PC-9 (cell line): ENCODE data around the gene FXYD7. TPM values are rescaled to one million over a fixed set of nuclear protein-coding genes. Genes with fewer than 3 reads are reported as not detected.
A peak's percentile ranks its signal among the peaks of the same experiment; 100 is the strongest.

Experiments used
- BruUV-seq: library from RNA; stranded (reverse); fragments of 400-500 nt; replicated peaks from 2 replicates; lab custom pipeline; 2021; lab: Mats Ljungman, UMichigan
- CTCF ChIA-PET: fragments of 300-600 bp; sonication (Branson Sonifier 250); formaldehyde crosslinking; loops from one replicate; lab custom pipeline; 2022; ENCODE audit warnings: antibody characterized with exemption; lab: Charles Lee
- POLR2A ChIA-PET: fragments of 300-600 bp; sonication (Branson Sonifier 250); formaldehyde crosslinking; loops from one replicate; lab custom pipeline; 2022; ENCODE audit warnings: antibody characterized with exemption; ENCODE audit not compliant: unreplicated experiment; lab: Charles Lee
- DNase-seq, 2 experiments: peaks; one replicate each; pipeline versions ENCODE4 v3.0.0 to v3.0.0-alpha.2; 2015 to 2022; ENCODE audit warnings: mixed read lengths in 1 of 2
- H2AFZ ChIP-seq: fragments of 200-600 bp; sonication (generic); 2 replicates; pipeline ENCODE4 v1.8.1; 2017; ENCODE audit warnings: antibody characterized with exemption
- H3F3A ChIP-seq: fragments of 200-600 bp; sonication (generic); 2 replicates; pipeline ENCODE4 v1.8.1; 2017; ENCODE audit warnings: antibody characterized with exemption, mild to moderate bottlenecking, low read depth; ENCODE audit not compliant: insufficient read depth
- H3K27ac ChIP-seq: fragments of 200-600 bp; sonication (generic); 2 replicates; pipeline ENCODE4 v1.6.1; 2016; ENCODE audit warnings: mixed run types
- H3K27me3 ChIP-seq: fragments of 200-600 bp; sonication (generic); 2 replicates; pipeline ENCODE4 v1.6.1; 2016; ENCODE audit warnings: low read depth, mixed run types; ENCODE audit not compliant: insufficient read depth
- H3K36me3 ChIP-seq: fragments of 200-600 bp; sonication (generic); 2 replicates; pipeline ENCODE4 v1.6.1; 2016; ENCODE audit warnings: low read depth, mixed run types
- H3K4me1 ChIP-seq: fragments of 200-600 bp; sonication (generic); replicated peaks from 2 replicates; pipeline ENCODE4 v1.6.1; 2016; ENCODE audit warnings: mixed run types; ENCODE audit not compliant: insufficient read depth
- H3K4me2 ChIP-seq: fragments of 200-600 bp; sonication (generic); 2 replicates; pipeline ENCODE4 v1.6.1; 2017; ENCODE audit warnings: mixed run types
- H3K4me3 ChIP-seq: fragments of 200-600 bp; sonication (generic); 2 replicates; pipeline ENCODE4 v1.6.1; 2016; ENCODE audit warnings: mixed run types
- H3K79me2 ChIP-seq: fragments of 200-600 bp; sonication (generic); 2 replicates; pipeline ENCODE4 v1.6.1; 2017; ENCODE audit warnings: low read depth, mixed run types
- H3K9me2 ChIP-seq: fragments of 200-600 bp; sonication (generic); 2 replicates; pipeline ENCODE4 v1.8.1; 2017; ENCODE audit warnings: mild to moderate bottlenecking; ENCODE audit not compliant: insufficient read depth
- H3K9me3 ChIP-seq: fragments of 200-600 bp; sonication (generic); 2 replicates; pipeline ENCODE4 v1.8.1; 2016; ENCODE audit warnings: low read depth; ENCODE audit not compliant: insufficient read depth
- H4K20me1 ChIP-seq: fragments of 200-600 bp; sonication (generic); 2 replicates; pipeline ENCODE4 v1.8.1; 2017; ENCODE audit not compliant: insufficient read depth
- EZH2 ChIP-seq: fragments of 200-600 bp; sonication (generic); IDR thresholded peaks from 2 replicates; pipeline ENCODE4 v1.8.0; 2017; ENCODE audit warnings: antibody characterized with exemption, low read depth
- intact Hi-C: fragments of 100-400 bp; cut with micrococcal nuclease; formaldehyde crosslinking; loops from one replicate; pipeline ENCODE4 v1.10.0; 2022; ENCODE audit not compliant: unreplicated experiment
- total RNA-seq: library from RNA; stranded (reverse); gene quantifications from 2 replicates; pipeline ENCODE4 v1.2.3, GENCODE V29; 2021
- TF ChIP-seq, protein P1 (sequence below): fragments of 200-600 bp; sonication (generic); conservative IDR thresholded peaks from 2 replicates; pipeline ENCODE4 v1.6.1; 2017; ENCODE audit warnings: mixed run types, antibody characterized with exemption, mild to moderate bottlenecking, moderate library complexity

The FXYD7 gene
- total RNA-seq, 1 experiment from 2014 or later: not detected

DNA sequence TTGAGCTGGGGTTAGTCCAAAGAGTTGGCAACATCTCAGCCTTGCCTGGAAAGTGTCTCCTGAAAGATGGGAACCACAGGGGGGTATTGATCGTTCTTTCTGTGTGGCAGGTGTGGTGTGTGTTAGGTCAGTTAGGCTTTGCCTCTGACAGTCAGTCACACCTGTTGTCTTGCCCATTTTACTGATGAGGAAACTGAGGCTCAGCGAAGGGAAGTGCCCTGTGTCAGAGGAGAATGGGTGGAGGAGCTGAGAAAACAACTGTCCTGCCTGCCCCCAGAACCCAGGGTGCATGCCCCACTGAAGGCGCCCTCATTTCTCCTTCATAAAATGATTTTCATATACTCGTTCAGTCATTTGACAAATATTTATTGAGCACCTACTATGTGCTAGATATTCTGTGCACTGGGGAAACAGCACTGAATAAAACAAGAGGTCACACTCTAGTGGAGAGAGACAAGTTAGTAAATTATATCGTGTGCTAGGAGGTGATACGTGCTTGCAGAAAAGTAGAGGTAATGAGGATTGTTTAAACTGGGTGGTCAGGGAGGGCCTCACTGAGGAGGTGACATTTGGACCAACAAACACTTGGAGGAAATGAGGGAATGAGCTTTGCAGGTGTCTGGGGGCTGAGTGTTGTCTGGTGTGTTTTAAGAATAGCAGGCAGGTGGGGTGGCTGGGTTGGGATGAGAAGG, 13.1 kb downstream of the FXYD7 start:
- peaks cover 39% of the 10 kb centered on the region for H3K36me3 ChIP-seq
- ChIA-PET CTCF (no interaction called here), POLR2A (no interaction called here)
- H3F3A ChIP-seq: peaks cover 31% of the 10 kb centered on the region; the same call in 1 of the 2 replicates
- peak overlapping the region; percentile 66; the same call in 1 of the 2 replicates for H3K27ac ChIP-seq
- peak overlapping the region; percentile 95 for H3K4me2 ChIP-seq
- no peaks in the 10 kb centered on the region for H3K27me3 ChIP-seq
- H3K79me2 ChIP-seq: peaks cover 62% of the 10 kb centered on the region
- no peak for TF ChIP-seq EZH2
- TF ChIP-seq, protein P1, sequence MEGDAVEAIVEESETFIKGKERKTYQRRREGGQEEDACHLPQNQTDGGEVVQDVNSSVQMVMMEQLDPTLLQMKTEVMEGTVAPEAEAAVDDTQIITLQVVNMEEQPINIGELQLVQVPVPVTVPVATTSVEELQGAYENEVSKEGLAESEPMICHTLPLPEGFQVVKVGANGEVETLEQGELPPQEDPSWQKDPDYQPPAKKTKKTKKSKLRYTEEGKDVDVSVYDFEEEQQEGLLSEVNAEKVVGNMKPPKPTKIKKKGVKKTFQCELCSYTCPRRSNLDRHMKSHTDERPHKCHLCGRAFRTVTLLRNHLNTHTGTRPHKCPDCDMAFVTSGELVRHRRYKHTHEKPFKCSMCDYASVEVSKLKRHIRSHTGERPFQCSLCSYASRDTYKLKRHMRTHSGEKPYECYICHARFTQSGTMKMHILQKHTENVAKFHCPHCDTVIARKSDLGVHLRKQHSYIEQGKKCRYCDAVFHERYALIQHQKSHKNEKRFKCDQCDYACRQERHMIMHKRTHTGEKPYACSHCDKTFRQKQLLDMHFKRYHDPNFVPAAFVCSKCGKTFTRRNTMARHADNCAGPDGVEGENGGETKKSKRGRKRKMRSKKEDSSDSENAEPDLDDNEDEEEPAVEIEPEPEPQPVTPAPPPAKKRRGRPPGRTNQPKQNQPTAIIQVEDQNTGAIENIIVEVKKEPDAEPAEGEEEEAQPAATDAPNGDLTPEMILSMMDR: no peak
- DNase-seq: no peak
- intact Hi-C loops: loop anchor here (1.0 kb wide), 1 partner anchor 92 kb away; no protein-coding TSS in a partner anchor
- H3K9me2 ChIP-seq: no peaks in the 10 kb centered on the region
- H4K20me1 ChIP-seq: 0 out of 2 replicates have a peak, but pooled peaks cover 9% of the 10 kb centered on the region
- no peak overlapping the region for H2AFZ ChIP-seq
- H3K4me1 ChIP-seq: peaks cover 27% of the 10 kb centered on the region
- peak overlapping the region; percentile 71 for H3K4me3 ChIP-seq
- H3K9me3 ChIP-seq: no peaks in the 10 kb centered on the region
- BruUV-seq: TSS peak; percentile 35

DNA sequence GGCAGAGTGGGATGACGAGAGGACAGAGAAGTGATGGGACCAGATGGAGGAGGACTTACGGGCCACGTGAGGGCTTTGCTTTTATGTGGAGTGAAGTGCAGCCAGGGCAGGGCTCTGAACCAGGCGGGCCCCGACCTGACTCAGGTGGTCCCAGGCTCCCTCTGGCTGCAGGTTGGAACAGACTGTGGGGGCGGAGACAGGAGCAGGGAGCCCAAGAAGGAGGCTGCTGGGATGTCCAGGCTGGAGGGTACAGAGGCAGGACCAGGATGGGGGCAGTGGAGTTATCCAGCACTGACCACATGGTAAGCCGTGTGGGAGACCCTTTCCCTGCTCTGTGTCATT, 13.6 kb downstream of the FXYD7 start:
- CTCF ChIA-PET: no interaction called here

DNA sequence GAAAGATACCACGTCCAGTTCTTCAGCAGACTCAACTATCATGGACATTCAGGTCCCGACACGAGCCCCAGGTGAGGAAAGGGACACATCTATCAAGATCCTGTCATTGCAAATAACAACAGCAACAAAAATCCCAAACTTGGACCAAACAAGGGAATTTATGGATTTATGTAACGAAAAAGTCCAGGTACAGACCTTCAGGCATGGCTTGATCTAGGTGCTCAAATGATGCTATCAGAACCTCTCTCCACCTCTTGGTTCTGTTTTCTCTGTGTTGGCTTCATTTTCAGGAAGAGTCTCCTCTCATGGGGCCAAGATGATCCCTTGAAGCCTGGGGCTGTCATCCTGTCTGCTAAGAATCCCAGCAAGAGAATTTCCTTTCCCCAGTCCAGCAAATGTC, 14.4 kb downstream of the FXYD7 start:
- Histone ChIP-seq H3K4me3 (no peak overlapping the region), H3K9me3 (peaks cover under 1% of the 10 kb centered on the region; the same call in 1 of the 2 replicates), H3K4me1 (peaks cover 40% of the 10 kb centered on the region), H3K27ac (no peak overlapping the region), H2AFZ (no peak overlapping the region), H4K20me1 (0 out of 2 replicates have a peak, but pooled peaks cover 9% of the 10 kb centered on the region), H3K27me3 (no peaks in the 10 kb centered on the region), H3K36me3 (peaks cover 51% of the 10 kb centered on the region), H3K9me2 (no peaks in the 10 kb centered on the region), H3K4me2 (peak overlapping the region; percentile 95), H3K79me2 (peaks cover 62% of the 10 kb centered on the region), H3F3A (peaks cover 44% of the 10 kb centered on the region)
- BruUV-seq: no TSS peak
- no peak for DNase-seq
- ChIA-PET POLR2A (no interaction called here), CTCF (no interaction called here)
- intact Hi-C loops: no loop called here
- TF ChIP-seq EZH2: no peak
- TF ChIP-seq, protein P1: no peak

More for the DNA sequence above, 13.6 kb downstream of the FXYD7 start:
- no peak overlapping the region for H3K27ac ChIP-seq
- no peaks in the 10 kb centered on the region for H3K9me3 ChIP-seq
- no peaks in the 10 kb centered on the region for H3K9me2 ChIP-seq
- H3K4me3 ChIP-seq: peak overlapping the region; percentile 71; the same call in 1 of the 2 replicates
- H3K79me2 ChIP-seq: peaks cover 62% of the 10 kb centered on the region
- BruUV-seq: no TSS peak
- H3K27me3 ChIP-seq: no peaks in the 10 kb centered on the region
- 0 out of 2 replicates have a peak, but pooled peaks cover 9% of the 10 kb centered on the region for H4K20me1 ChIP-seq
- POLR2A ChIA-PET: no interaction called here
- DNase-seq: no peak
- peaks cover 36% of the 10 kb centered on the region for H3F3A ChIP-seq
- peak overlapping the region; percentile 95 for H3K4me2 ChIP-seq
- H3K36me3 ChIP-seq: peaks cover 44% of the 10 kb centered on the region
- H3K4me1 ChIP-seq: peaks cover 32% of the 10 kb centered on the region
- no peak overlapping the region for H2AFZ ChIP-seq
- intact Hi-C loops: no loop called here
- TF ChIP-seq, protein P1: no peak
- no peak for TF ChIP-seq EZH2
